GM12865 (cell line): ENCODE results near the gene NAALAD2.
"Not testable (repeated sequence)": the region's sequence is repeated elsewhere in the genome, so short reads cannot be mapped to it uniquely, and the experiment has no call there.

Source experiments
- DNase-seq: peaks from one replicate; pipeline ENCODE4 v3.0.0; 2010; ENCODE audit warnings: low read depth
- H3K4me3 ChIP-seq: 2 replicates; pipeline ENCODE4 v1.5.1; 2011; ENCODE audit warnings: mild to moderate bottlenecking, low read depth, low read length, control low read depth
- CTCF ChIP-seq: IDR thresholded peaks from 2 replicates; pipeline ENCODE4 v1.5.1; 2011; ENCODE audit warnings: low read length, control low read depth, low read depth, inconsistent platforms; ENCODE audit not compliant: insufficient read depth; ENCODE audit errors: missing control alignments

Gene NAALAD2

GRCh38 chr11:90228056-90228455 lies 93.6 kb downstream of the NAALAD2 start:
- no peak for DNase-seq
- no peak for TF ChIP-seq CTCF
- H3K4me3 ChIP-seq: no peak overlapping the region

DNA sequence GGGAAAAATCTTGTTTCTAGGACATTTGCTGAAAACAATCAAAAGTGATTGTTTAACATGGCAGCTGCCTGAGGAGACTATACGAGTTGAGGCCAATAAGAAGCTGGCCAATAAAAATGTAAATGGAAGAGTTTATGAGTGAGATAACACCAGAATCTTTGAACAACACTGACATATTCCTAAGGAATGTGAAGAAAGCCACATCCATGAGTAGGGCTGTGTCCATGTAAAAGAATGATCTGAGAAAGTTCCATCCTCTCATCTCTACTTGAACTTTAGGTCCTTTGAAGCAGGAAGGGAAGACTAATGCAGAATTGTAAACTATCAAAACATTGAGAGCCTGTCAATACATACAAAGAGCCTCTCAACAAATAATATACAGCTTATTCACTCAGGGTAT lies 95.3 kb downstream of the NAALAD2 start:
- no peak for DNase-seq

DNA sequence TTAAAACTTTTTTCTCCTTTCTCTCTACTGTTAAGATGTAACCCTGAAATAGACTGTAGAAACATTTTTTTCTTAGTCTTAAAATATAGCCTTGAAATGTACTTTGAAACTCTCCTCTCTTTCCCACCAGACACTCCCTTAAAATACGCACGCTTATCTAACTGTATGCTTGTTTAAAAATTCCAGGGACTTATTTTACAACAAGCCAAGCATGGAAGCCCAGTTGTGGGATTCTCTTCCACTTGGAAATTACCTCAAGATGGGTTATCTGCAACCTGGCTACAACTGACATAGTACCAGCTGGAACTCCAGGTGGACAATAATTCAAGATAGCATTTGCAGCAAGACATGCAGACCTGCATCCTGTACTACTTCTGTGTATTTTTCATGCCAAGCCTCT lies 100.5 kb downstream of the NAALAD2 start:
- no peak for TF ChIP-seq CTCF
- no peak overlapping the region for H3K4me3 ChIP-seq
- no peak for DNase-seq

More for the DNA sequence above, 95.3 kb downstream of the NAALAD2 start:
- no peak for TF ChIP-seq CTCF
- no peak overlapping the region for H3K4me3 ChIP-seq

GRCh38 chr11:90235526-90235925 lies 101.1 kb downstream of the NAALAD2 start:
- no peak for TF ChIP-seq CTCF
- H3K4me3 ChIP-seq: no peak overlapping the region
- no peak for DNase-seq

DNA sequence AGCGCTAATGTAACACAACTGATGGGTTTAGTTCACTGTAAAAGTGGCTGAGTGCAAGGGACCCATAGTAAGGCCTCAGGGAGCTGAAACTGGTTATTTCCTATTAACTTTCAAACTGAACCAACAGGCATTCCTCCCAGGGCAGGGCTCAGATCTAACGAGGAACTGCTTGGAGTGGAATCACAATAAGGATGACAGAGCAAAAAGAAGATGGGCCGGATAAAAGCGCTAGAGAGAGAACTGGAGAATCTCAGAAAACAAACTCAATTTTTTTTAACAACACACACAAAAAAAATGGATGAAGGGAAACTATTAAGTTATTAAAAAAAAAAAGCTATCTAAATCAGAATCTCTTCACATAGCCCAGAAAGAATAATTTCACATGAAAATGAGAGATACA lies 102.5 kb downstream of the NAALAD2 start:
- DNase-seq: no peak
- no peak for TF ChIP-seq CTCF
- no peak overlapping the region for H3K4me3 ChIP-seq

DNA sequence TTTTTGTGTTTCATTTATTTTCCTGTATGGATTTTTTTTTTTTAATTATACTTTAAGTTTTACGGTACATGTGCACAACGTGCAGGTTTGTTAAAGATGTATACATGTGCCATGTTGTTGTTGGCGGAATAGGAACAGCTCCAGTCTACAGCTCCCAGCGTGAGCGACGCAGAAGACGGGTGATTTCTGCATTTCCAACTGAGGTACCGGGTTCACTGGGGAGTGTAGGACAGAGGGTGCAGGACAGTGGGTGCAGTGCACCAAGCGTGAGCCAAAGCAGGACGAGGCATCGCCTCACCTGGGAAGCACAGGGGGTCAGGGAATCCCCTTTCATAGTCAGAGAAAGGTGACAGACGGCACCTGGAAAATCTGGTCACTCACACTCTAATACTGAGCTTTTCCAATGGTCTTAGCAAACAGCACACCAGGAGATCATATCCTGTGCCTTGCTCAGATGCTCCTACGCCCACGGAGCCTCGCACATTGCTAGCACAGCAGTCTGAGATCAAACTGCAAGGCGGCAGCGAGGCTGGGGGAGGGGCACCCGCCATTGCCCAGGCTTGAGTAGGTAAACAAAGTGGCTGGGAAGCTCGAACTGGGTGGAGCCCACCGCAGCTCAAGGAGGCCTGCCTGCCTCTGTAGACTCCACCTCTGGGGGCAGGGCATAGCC lies 105.6 kb downstream of the NAALAD2 start:
- DNase-seq, H3K4me3 ChIP-seq: not testable (repeated sequence)

DNA sequence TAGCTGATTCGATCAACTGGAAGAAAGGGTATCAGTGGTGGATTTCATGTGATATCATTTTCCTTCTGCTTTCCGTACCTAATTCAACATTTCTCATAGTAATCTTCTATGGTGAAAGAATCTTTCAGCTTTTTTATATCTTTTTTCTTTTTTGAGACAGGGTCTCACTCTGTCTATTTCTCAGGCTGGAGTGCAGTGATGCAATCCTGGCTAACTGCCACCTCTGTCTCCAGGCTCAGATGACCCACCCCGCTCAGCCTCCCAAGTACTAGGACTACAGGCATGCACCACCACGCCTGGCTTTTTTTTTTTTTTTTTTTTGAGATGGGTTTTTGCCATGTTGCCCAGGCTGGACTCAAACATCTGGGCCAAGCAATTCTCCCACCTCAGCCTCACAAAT lies 107.0 kb downstream of the NAALAD2 start:
- no peak overlapping the region for H3K4me3 ChIP-seq
- no peak for TF ChIP-seq CTCF
- DNase-seq: no peak
